Keratinocyte (primary cell): ENCODE data around the gene UBC. TPM values are rescaled to one million over a fixed set of nuclear protein-coding genes. Genes with fewer than 3 reads are reported as not detected.

Experiments used
- DNase-seq: peaks from one replicate; pipeline ENCODE4 v3.0.0-alpha.2; 2011; ENCODE audit warnings: low read depth, missing footprints, low spot score
- FAIRE-seq: peaks from 2 replicates; lab custom pipeline; 2011; peaks lifted over from hg19 to GRCh38; lab: Jason Lieb, UNC
- H2AFZ ChIP-seq: 2 replicates; pipeline ENCODE4 v1.6.0; 2012; ENCODE audit warnings: low read length, control low read depth, inconsistent platforms; ENCODE audit not compliant: control insufficient read depth
- H3K27ac ChIP-seq: 2 replicates; pipeline ENCODE4 v1.5.1; 2011; ENCODE audit warnings: low read length; ENCODE audit not compliant: control insufficient read depth, insufficient read depth
- H3K27me3 ChIP-seq: 3 replicates; pipeline ENCODE4 v1.6.0; 2011; ENCODE audit warnings: low read length; ENCODE audit not compliant: control insufficient read depth, insufficient read depth; ENCODE audit errors: extremely low read depth
- H3K36me3 ChIP-seq, 2 experiments: 2 replicates in 1 of 2; 3 replicates in 1 of 2; pipeline ENCODE4 v1.5.1; 2011; ENCODE audit warnings: low read length in 2 of 2, mild to moderate bottlenecking in 1 of 2; ENCODE audit not compliant: control insufficient read depth in 2 of 2, insufficient read depth in 2 of 2; ENCODE audit errors: extremely low read depth in 1 of 2
- H3K4me1 ChIP-seq: 3 replicates; pipeline ENCODE4 v1.5.1; 2011; ENCODE audit warnings: low read length; ENCODE audit not compliant: control insufficient read depth, insufficient read depth; ENCODE audit errors: extremely low read depth
- H3K4me2 ChIP-seq: 3 replicates; pipeline ENCODE4 v1.6.0; 2011; ENCODE audit warnings: low read depth, low read length; ENCODE audit not compliant: control insufficient read depth, insufficient read depth; ENCODE audit errors: extremely low read depth
- H3K4me3 ChIP-seq, 3 experiments: fragments of 200-600 bp in 1 of 3; sonication (generic) in 1 of 3; 2 replicates in 2 of 3; 3 replicates in 1 of 3; pipeline ENCODE4 v1.5.1; 2011 to 2016; ENCODE audit warnings: low read length in 3 of 3, mild to moderate bottlenecking in 3 of 3, control low read depth in 2 of 3, inconsistent platforms in 1 of 3, low read depth in 1 of 3, mixed read lengths in 1 of 3, mixed run types in 1 of 3, moderate library complexity in 1 of 3; ENCODE audit not compliant: control insufficient read depth in 2 of 3, insufficient read depth in 2 of 3; ENCODE audit errors: extremely low read depth in 1 of 3
- H3K79me2 ChIP-seq: 2 replicates; pipeline ENCODE4 v1.6.0; 2012; ENCODE audit warnings: low read length; ENCODE audit not compliant: control insufficient read depth, insufficient read depth
- H3K9ac ChIP-seq: 3 replicates; pipeline ENCODE4 v1.6.0; 2011; ENCODE audit warnings: low read length; ENCODE audit not compliant: control insufficient read depth, insufficient read depth; ENCODE audit errors: extremely low read depth
- H3K9me1 ChIP-seq: 3 replicates; pipeline ENCODE4 v1.6.0; 2011; ENCODE audit warnings: low read length; ENCODE audit not compliant: control insufficient read depth, insufficient read depth; ENCODE audit errors: extremely low read depth
- H3K9me3 ChIP-seq: 2 replicates; pipeline ENCODE4 v1.5.1; 2012; ENCODE audit warnings: low read depth, low read length; ENCODE audit not compliant: control insufficient read depth
- H4K20me1 ChIP-seq: 3 replicates; pipeline ENCODE4 v1.6.0; 2011; ENCODE audit warnings: low read length; ENCODE audit not compliant: control insufficient read depth, insufficient read depth; ENCODE audit errors: extremely low read depth
- EZH2 ChIP-seq: IDR thresholded peaks from one replicate; pipeline ENCODE4 v1.6.1; 2012; ENCODE audit warnings: inconsistent platforms, mild to moderate bottlenecking, low read length, moderate library complexity
- dilution Hi-C: fragments of 300-500 bp; cut with MboI; formaldehyde crosslinking; loops from one replicate; pipeline ENCODE4 v1.7.0; 2020; ENCODE audit warnings: low sequenced_read_pairs; ENCODE audit not compliant: extremely low pct_ligation_motif_present
- polyA plus RNA-seq, 5 experiments: library from polyadenylated mRNA; depleted of rRNA in 3 of 5; stranded (reverse) in 3 of 5; stranded (forward) in 1 of 5; unstranded in 1 of 5; fragments of >200 nt; gene quantifications; 1 replicate in 1 of 5; 2 replicates in 3 of 5; 3 replicates in 1 of 5; pipeline versions ENCODE4 v1.2.1 to v1.2.3, GENCODE V29; 2011 to 2012; ENCODE audit warnings: missing spikeins in 2 of 5, low read depth in 1 of 5, low replicate concordance in 1 of 5
- TF ChIP-seq, protein P1 (sequence below), 3 experiments: IDR thresholded peaks in 1 of 3; conservative IDR thresholded peaks in 1 of 3; optimal IDR thresholded peaks in 1 of 3; 2 replicates in 2 of 3; 3 replicates in 1 of 3; pipeline versions ENCODE3 to v1.5.1; 2011; ENCODE audit warnings: low read length in 3 of 3, mild to moderate bottlenecking in 3 of 3, moderate library complexity in 2 of 3, control low read depth in 1 of 3, inconsistent platforms in 1 of 3; ENCODE audit not compliant: insufficient read depth in 2 of 3; ENCODE audit errors: extremely low read depth in 1 of 3

The UBC gene
- polyA plus RNA-seq, 1 donor (not counting 4 experiments of a cell fraction or from before 2014, with no cell fraction given): 2,363 TPM

DNA sequence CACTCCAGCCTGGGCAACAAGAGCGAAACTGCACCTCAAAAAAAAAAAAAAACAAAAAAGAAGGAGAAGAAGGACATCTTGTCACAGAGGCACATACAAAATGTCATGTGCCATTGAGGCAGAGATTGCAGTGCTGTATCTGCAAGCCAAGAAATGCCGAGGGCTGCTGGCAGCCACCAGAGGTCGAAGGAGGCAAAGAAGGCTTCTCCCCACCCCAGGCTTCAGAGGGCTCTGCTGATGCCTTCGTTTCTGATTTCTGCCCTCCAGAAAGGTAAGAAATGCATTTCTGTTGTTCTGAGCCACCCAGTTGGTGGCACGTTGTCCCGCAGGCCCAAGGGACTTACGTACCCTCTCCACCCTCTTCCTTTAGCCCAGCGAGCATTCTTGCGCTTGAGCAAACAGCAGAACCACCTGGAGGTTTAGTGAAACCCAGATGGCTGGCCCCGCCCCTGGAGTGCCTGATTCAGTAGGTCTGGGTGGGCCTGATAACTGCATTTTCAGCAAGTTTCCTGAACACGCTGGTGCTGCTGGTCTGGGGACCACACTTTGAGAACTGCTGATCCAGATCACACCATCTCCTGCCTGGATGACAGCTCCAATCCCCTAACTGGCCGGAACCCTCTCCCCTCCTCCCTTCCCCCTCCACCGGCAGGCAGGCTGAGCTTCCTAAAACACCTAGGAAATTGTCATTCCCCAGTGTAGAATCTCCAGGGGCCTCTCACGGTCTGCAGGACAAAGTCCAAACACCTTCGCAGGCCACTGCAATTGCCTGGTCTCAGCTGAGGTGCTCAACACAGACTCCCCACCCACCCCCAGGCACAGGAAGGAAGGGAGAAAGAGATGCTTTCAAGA lies 29.6 kb downstream of the UBC start:
- DNase-seq (no peak), FAIRE-seq (no peak)
- TF ChIP-seq EZH2: no peak
- TF ChIP-seq, protein P1, sequence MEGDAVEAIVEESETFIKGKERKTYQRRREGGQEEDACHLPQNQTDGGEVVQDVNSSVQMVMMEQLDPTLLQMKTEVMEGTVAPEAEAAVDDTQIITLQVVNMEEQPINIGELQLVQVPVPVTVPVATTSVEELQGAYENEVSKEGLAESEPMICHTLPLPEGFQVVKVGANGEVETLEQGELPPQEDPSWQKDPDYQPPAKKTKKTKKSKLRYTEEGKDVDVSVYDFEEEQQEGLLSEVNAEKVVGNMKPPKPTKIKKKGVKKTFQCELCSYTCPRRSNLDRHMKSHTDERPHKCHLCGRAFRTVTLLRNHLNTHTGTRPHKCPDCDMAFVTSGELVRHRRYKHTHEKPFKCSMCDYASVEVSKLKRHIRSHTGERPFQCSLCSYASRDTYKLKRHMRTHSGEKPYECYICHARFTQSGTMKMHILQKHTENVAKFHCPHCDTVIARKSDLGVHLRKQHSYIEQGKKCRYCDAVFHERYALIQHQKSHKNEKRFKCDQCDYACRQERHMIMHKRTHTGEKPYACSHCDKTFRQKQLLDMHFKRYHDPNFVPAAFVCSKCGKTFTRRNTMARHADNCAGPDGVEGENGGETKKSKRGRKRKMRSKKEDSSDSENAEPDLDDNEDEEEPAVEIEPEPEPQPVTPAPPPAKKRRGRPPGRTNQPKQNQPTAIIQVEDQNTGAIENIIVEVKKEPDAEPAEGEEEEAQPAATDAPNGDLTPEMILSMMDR (optimal IDR thresholded peaks at IDR 0.05 in 1 of 3, IDR thresholded peaks at IDR 0.05 in 1 of 3, conservative IDR thresholded peaks at IDR 0.05 in 1 of 3; ENCODE audit: extremely low read depth in 1 of 3, insufficient read depth in 2 of 3, low read length in 3 of 3): no peak
- H3K36me3 ChIP-seq: no peaks in the 10 kb centered on the region
- H2AFZ ChIP-seq: no peak overlapping the region
- H3K4me1 ChIP-seq: no peaks in the 10 kb centered on the region
- no peaks in the 10 kb centered on the region for H3K27me3 ChIP-seq
- H3K4me3 ChIP-seq: no peak overlapping the region
- no peaks in the 10 kb centered on the region for H3K9me1 ChIP-seq
- H3K27ac ChIP-seq: no peak overlapping the region
- dilution Hi-C loops: no loop called here
- H3K9me3 ChIP-seq: no peaks in the 10 kb centered on the region
- H3K4me2 ChIP-seq: no peak overlapping the region
- H4K20me1 ChIP-seq: no peaks in the 10 kb centered on the region
- H3K79me2 ChIP-seq: no peaks in the 10 kb centered on the region
- no peak overlapping the region for H3K9ac ChIP-seq

DNA sequence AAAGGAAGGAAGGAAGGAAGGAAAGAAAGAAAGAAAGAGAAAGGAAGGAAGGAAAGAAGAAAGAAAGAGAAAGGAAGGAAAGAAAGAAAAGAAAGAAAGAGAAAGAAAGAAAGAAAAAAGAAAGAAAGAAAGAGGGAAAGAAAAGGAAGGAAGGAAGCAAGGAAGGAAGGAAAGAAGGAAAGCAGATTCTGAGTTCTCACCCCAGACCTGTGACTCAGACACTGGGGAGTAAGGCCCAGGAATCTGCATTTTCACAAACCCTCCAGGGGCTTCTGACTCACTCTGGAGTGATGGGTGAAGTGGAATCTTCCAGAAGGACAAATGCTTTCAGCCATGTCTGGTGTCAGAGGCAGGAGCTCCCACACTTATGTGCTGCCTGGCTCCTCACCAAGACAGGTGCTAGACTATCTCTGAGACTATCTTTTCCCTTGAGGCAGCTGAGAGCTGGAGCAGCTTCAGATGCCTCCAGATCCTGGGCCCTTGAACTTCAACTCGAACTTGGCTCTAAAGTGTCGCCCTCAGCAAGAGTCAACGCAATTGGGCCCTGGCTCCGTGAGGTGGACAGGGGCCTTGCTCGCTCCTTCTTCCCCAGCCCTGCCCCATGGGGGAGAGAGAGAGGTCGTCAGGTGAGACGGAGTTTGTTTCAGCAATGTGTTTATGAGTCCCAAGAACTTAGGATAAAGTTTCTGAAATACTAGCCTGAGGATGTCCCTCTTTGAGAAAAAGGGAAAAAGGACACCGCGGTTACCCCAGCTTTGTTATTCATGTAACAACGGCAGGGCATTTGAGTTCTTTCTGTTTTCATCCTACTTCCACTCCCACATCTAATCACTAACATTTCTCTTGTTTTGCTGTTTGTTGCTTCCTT lies 31.0 kb downstream of the UBC start:
- H3K9ac ChIP-seq: no peak overlapping the region
- H3K4me1 ChIP-seq: no peaks in the 10 kb centered on the region
- H3K9me1 ChIP-seq: no peaks in the 10 kb centered on the region
- no peak overlapping the region for H3K4me2 ChIP-seq
- no peaks in the 10 kb centered on the region for H3K79me2 ChIP-seq
- FAIRE-seq (no peak), DNase-seq (no peak)
- dilution Hi-C loops: no loop called here
- no peak overlapping the region for H2AFZ ChIP-seq
- no peaks in the 10 kb centered on the region for H3K36me3 ChIP-seq
- no peaks in the 10 kb centered on the region for H3K27me3 ChIP-seq
- no peaks in the 10 kb centered on the region for H4K20me1 ChIP-seq
- no peak for TF ChIP-seq EZH2
- TF ChIP-seq, protein P1 (optimal IDR thresholded peaks at IDR 0.05 in 1 of 3, IDR thresholded peaks at IDR 0.05 in 1 of 3, conservative IDR thresholded peaks at IDR 0.05 in 1 of 3; ENCODE audit: extremely low read depth in 1 of 3, insufficient read depth in 2 of 3, low read length in 3 of 3): no peak
- H3K27ac ChIP-seq: no peak overlapping the region
- H3K9me3 ChIP-seq: no peaks in the 10 kb centered on the region
- no peak overlapping the region for H3K4me3 ChIP-seq
